ENCODE results near the gene PGGHG. TPM values are rescaled to one million over a fixed set of nuclear protein-coding genes. Genes with fewer than 3 reads are reported as not detected.
"Not testable (repeated sequence)": the region's sequence is repeated elsewhere in the genome, so short reads cannot be mapped to it uniquely, and the experiment has no call there.

Gene PGGHG
- total RNA-seq, 4 donors from 2014 or later: 4.0 to 7.7 (median 6.9) TPM

GRCh38 chr11:332651-333480 lies 43.9 kb downstream of the PGGHG start:
- TF ChIP-seq CTCF (IDR thresholded peaks at IDR 0.05) (no peak), POLR2A (IDR thresholded peaks at IDR 0.05) (no peak)
- 90 to 93% methylated on average over 22 to 23 of the region's 23 CpGs for WGBS, 2 donors
- H3K4me3 ChIP-seq (ENCODE audit: low read depth, poor library complexity, severe bottlenecking): no peak overlapping the region
- intact Hi-C loops (cut with DNase I; ENCODE audit: low total_unique reads): no loop called here
- DNase-seq (ENCODE audit: low spot score in 2 of 2): no peak

GRCh38 chr11:333616-334263 lies 44.8 kb downstream of the PGGHG start:
- H3K4me3 ChIP-seq (ENCODE audit: low read depth, poor library complexity, severe bottlenecking); intact Hi-C loops (cut with DNase I; ENCODE audit: low total_unique reads); DNase-seq (ENCODE audit: low spot score in 2 of 2): not testable (repeated sequence)
- WGBS, 2 donors: 86 to 88% methylated on average over 17 of the region's 17 CpGs

- intact Hi-C loops (cut with DNase I; ENCODE audit: low total_unique reads): no loop called here
- WGBS, 2 donors: 56 to 62% methylated on average over 25 of the region's 25 CpGs
- no peak for DNase-seq (ENCODE audit: low spot score in 2 of 2)
- H3K4me3 ChIP-seq (ENCODE audit: low read depth, poor library complexity, severe bottlenecking): no peak overlapping the region
- TF ChIP-seq CTCF (IDR thresholded peaks at IDR 0.05) (no peak), POLR2A (IDR thresholded peaks at IDR 0.05) (no peak)
These were observed 45.5 kb downstream of the PGGHG start for GRCh38 chr11:334264-334994.

- WGBS, 2 donors: 46 to 51% methylated on average over 15 of the region's 15 CpGs
- no peak for DNase-seq (ENCODE audit: low spot score in 2 of 2)
- intact Hi-C loops (cut with DNase I; ENCODE audit: low total_unique reads): no loop called here
- no peak overlapping the region for H3K4me3 ChIP-seq (ENCODE audit: low read depth, poor library complexity, severe bottlenecking)
- no peak for TF ChIP-seq CTCF (IDR thresholded peaks at IDR 0.05)
- no peak for TF ChIP-seq POLR2A (IDR thresholded peaks at IDR 0.05)
These were observed 47.1 kb downstream of the PGGHG start for GRCh38 chr11:335779-336658.

- intact Hi-C loops (cut with DNase I; ENCODE audit: low total_unique reads): no loop called here
- TF ChIP-seq POLR2A (IDR thresholded peaks at IDR 0.05): no peak
- no peak for TF ChIP-seq CTCF (IDR thresholded peaks at IDR 0.05)
- no peak for DNase-seq (ENCODE audit: low spot score in 2 of 2)
- no peak overlapping the region for H3K4me3 ChIP-seq (ENCODE audit: low read depth, poor library complexity, severe bottlenecking)
- WGBS, 2 donors: 71 to 88% methylated on average over 4 of the region's 4 CpGs
These were observed 47.8 kb downstream of the PGGHG start for GRCh38 chr11:336659-337198.
